B cell (primary cell): ENCODE results near the gene CLCC1. TPM values are rescaled to one million over a fixed set of nuclear protein-coding genes. Genes with fewer than 3 reads are reported as not detected.

Experiments used
- ATAC-seq: fragments of 200-7000 bp; cut with Tn5 transposase; one replicate; pipeline ENCODE4 v1.10.0; 2021; ENCODE audit warnings: low read depth, mild to moderate bottlenecking, moderate number of reproducible peaks, moderate library complexity
- CTCF ChIA-PET: fragments of 350-600 bp; sonication (Branson Sonifier 250); formaldehyde crosslinking; loops from one replicate; lab custom pipeline; 2021; ENCODE audit warnings: antibody characterized with exemption, inconsistent platforms; lab: Charles Lee
- POLR2A ChIA-PET: fragments of 350-600 bp; sonication (Branson Sonifier 250); formaldehyde crosslinking; loops from one replicate; lab custom pipeline; 2021; ENCODE audit warnings: antibody characterized with exemption; lab: Charles Lee
- DNase-seq: peaks from one replicate; pipeline ENCODE4 v3.0.0; 2013
- H2AFZ ChIP-seq: 2 replicates; pipeline ENCODE4 v1.6.1; 2012; ENCODE audit warnings: mild to moderate bottlenecking, low read depth, low read length; ENCODE audit not compliant: insufficient read depth, poor library complexity, severe bottlenecking
- H3K27ac ChIP-seq, 2 donors: 1 replicate in 1 of 2; 2 replicates in 1 of 2; pipeline ENCODE4 v1.5.1; 2012 to 2013; ENCODE audit warnings: low read length in 2 of 2, mild to moderate bottlenecking in 2 of 2, moderate library complexity in 1 of 2
- H3K27me3 ChIP-seq, 4 experiments: fragments of 200-600 bp in 1 of 4; sonication (generic) in 1 of 4; replicated peaks in 1 of 4; 1 replicate in 2 of 4; 2 replicates in 2 of 4; pipeline versions ENCODE4 v1.6.1 to v1.7.0; 2013 to 2016; ENCODE audit warnings: low read length in 3 of 4, mild to moderate bottlenecking in 2 of 4, mixed read lengths in 1 of 4, moderate library complexity in 1 of 4; ENCODE audit not compliant: insufficient read depth in 4 of 4, control insufficient read depth in 3 of 4; ENCODE audit errors: control extremely low read depth in 1 of 4
- H3K36me3 ChIP-seq, 2 experiments: replicated peaks in 1 of 2; 1 replicate in 1 of 2; 2 replicates in 1 of 2; pipeline versions ENCODE4 v1.6.1 to v1.7.1; 2013; ENCODE audit warnings: low read length in 1 of 2; ENCODE audit not compliant: insufficient read depth in 2 of 2, control insufficient read depth in 1 of 2; ENCODE audit errors: control extremely low read depth in 1 of 2, extremely low read depth in 1 of 2
- H3K4me1 ChIP-seq, 2 donors: fragments of 200-600 bp in 1 of 2; sonication (generic) in 1 of 2; 1 replicate in 1 of 2; 2 replicates in 1 of 2; pipeline versions ENCODE4 v1.5.1 to v1.6.1; 2013 to 2017; ENCODE audit warnings: low read length in 2 of 2; ENCODE audit not compliant: control insufficient read depth in 2 of 2, insufficient read depth in 2 of 2
- H3K4me2 ChIP-seq: replicated peaks from 2 replicates; pipeline ENCODE3; 2012; ENCODE audit warnings: mild to moderate bottlenecking, low read depth, low read length; ENCODE audit not compliant: poor library complexity, severe bottlenecking
- H3K4me3 ChIP-seq, 5 experiments: fragments of 200-600 bp in 1 of 5; sonication (generic) in 1 of 5; 1 replicate in 3 of 5; 2 replicates in 2 of 5; pipeline versions ENCODE4 v1.5.1 to v1.7.0; 2011 to 2016; ENCODE audit warnings: low read length in 4 of 5, mild to moderate bottlenecking in 4 of 5, low read depth in 2 of 5, control low read depth in 1 of 5, moderate library complexity in 1 of 5; ENCODE audit not compliant: insufficient read depth in 1 of 5; ENCODE audit errors: control extremely low read depth in 1 of 5, extremely low read depth in 1 of 5
- H3K79me2 ChIP-seq: fragments of 200-600 bp; sonication (generic); one replicate; pipeline ENCODE4 v1.6.0; 2016; ENCODE audit warnings: low read length; ENCODE audit not compliant: control insufficient read depth, insufficient read depth
- H3K9ac ChIP-seq: fragments of 200-600 bp; sonication (generic); 2 replicates; pipeline ENCODE4 v1.6.1; 2017; ENCODE audit warnings: mild to moderate bottlenecking, low read length, moderate library complexity
- H3K9me3 ChIP-seq, 3 donors: one replicate each; pipeline versions ENCODE4 v1.6.1 to v1.7.1; 2013; ENCODE audit warnings: low read length in 2 of 3; ENCODE audit not compliant: control insufficient read depth in 2 of 3, insufficient read depth in 1 of 3; ENCODE audit errors: control extremely low read depth in 1 of 3
- H4K20me1 ChIP-seq: 2 replicates; pipeline ENCODE4 v1.6.0; 2012; ENCODE audit warnings: mild to moderate bottlenecking, low read length; ENCODE audit not compliant: insufficient read depth, control insufficient read depth, poor library complexity, severe bottlenecking
- H3K27ac Mint-ChIP-seq: one replicate; pipeline ENCODE4 v1.8.0; 2021; ENCODE audit warnings: mixed read lengths
- H3K27me3 Mint-ChIP-seq: one replicate; pipeline ENCODE4 v1.8.0; 2021; ENCODE audit warnings: mixed read lengths
- H3K4me1 Mint-ChIP-seq: one replicate; pipeline ENCODE4 v1.8.0; 2021; ENCODE audit warnings: mixed read lengths
- H3K4me3 Mint-ChIP-seq: one replicate; pipeline ENCODE4 v1.8.0; 2021; ENCODE audit warnings: mixed read lengths
- H3K9me3 Mint-ChIP-seq: one replicate; pipeline ENCODE4 v1.8.0; 2022; ENCODE audit warnings: mixed read lengths; ENCODE audit not compliant: insufficient read depth
- EZH2 ChIP-seq: IDR thresholded peaks from 2 replicates; pipeline ENCODE4 v1.6.1; 2012; ENCODE audit warnings: borderline replicate concordance, low read depth, mild to moderate bottlenecking, moderate library complexity, low read length; ENCODE audit not compliant: insufficient read depth, poor library complexity, severe bottlenecking
- WGBS: methylation state at CpG from one replicate; pipeline ENCODE4 v1.1.5; 2013; ENCODE audit warnings: missing lambda C conversion rate; ENCODE audit not compliant: insufficient coverage; 5-methylcytosine and 5-hydroxymethylcytosine counted together
- intact Hi-C: fragments of 100-400 bp; cut with micrococcal nuclease; formaldehyde crosslinking; loops from one replicate; pipeline ENCODE4 v1.10.0; 2022
- polyA plus RNA-seq: library from polyadenylated mRNA; depleted of rRNA; stranded (reverse); fragments of >200 nt; gene quantifications from 2 replicates; pipeline ENCODE4 v1.2.3, GENCODE V29; 2012
- total RNA-seq, 2 donors: library from RNA; stranded (reverse); fragments of 120-200 nt in 1 of 2; gene quantifications; 1 replicate in 1 of 2; 2 replicates in 1 of 2; pipeline versions ENCODE4 v1.2.3 to v1.2.4, GENCODE V29; 2013 to 2022
- TF ChIP-seq, protein P1 (sequence below): fragments of 200-600 bp; IDR thresholded peaks from one replicate; pipeline ENCODE4 v1.8.0; 2022; ENCODE audit warnings: antibody characterized with exemption, mild to moderate bottlenecking

The CLCC1 gene
- total and polyA plus RNA-seq, 2 donors (not counting 1 experiment from before 2014, with no cell fraction given), result 6.5 to 26.9 TPM

DNA sequence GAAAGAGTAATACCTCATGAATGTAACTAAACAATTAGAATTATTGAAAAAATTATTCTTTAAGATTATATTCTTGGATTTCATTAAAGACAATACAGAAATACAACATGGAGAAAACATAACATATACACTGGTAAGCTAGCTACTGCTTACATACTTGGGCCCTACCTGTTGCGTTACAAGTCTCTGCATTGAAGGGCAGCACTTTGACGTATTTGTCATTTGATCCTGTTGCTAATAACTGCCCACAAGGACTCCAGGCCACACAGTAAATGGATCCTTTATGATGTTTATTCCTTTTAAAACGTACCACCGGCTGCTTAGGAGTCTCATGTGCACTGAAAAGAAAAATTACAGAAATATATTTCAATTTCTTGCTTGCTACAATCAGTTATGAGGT is 19.8 kb upstream of the CLCC1 start:
- CTCF ChIA-PET, result interaction anchor here (0.7 kb wide), 1 partner anchor 116 kb away, joined by 4 read pairs; no protein-coding TSS in a partner anchor
- H3K9ac ChIP-seq, result no peak overlapping the region
- ATAC-seq (no peak), DNase-seq (no peak)
- POLR2A ChIA-PET, result interaction anchor here (0.6 kb wide), 1 partner anchor 16 kb away, joined by 4 read pairs; no protein-coding TSS in a partner anchor
- no peaks in the 10 kb centered on the region for H3K27me3 ChIP-seq
- no peaks in the 10 kb centered on the region for H3K4me1 ChIP-seq
- intact Hi-C loops, result no loop called here
- no peak overlapping the region for H3K27ac ChIP-seq
- no peaks in the 10 kb centered on the region for H3K79me2 ChIP-seq
- peaks cover 3 to 14% of the 10 kb centered on the region in 2 experiments for H3K36me3 ChIP-seq
- Mint-ChIP-seq H3K4me3 (no peak overlapping the region), H3K9me3 (no peaks in the 10 kb centered on the region), H3K4me1 (no peaks in the 10 kb centered on the region), H3K27me3 (no peaks in the 10 kb centered on the region), H3K27ac (no peak overlapping the region)
- TF ChIP-seq, protein P1, sequence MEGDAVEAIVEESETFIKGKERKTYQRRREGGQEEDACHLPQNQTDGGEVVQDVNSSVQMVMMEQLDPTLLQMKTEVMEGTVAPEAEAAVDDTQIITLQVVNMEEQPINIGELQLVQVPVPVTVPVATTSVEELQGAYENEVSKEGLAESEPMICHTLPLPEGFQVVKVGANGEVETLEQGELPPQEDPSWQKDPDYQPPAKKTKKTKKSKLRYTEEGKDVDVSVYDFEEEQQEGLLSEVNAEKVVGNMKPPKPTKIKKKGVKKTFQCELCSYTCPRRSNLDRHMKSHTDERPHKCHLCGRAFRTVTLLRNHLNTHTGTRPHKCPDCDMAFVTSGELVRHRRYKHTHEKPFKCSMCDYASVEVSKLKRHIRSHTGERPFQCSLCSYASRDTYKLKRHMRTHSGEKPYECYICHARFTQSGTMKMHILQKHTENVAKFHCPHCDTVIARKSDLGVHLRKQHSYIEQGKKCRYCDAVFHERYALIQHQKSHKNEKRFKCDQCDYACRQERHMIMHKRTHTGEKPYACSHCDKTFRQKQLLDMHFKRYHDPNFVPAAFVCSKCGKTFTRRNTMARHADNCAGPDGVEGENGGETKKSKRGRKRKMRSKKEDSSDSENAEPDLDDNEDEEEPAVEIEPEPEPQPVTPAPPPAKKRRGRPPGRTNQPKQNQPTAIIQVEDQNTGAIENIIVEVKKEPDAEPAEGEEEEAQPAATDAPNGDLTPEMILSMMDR, result no peak
- no peak for TF ChIP-seq EZH2
- no peaks in the 10 kb centered on the region for H4K20me1 ChIP-seq
- no peak overlapping the region for H3K4me3 ChIP-seq
- H2AFZ ChIP-seq, result no peak overlapping the region
- WGBS, result 100% methylated on average over 2 of the region's 4 CpGs
- H3K9me3 ChIP-seq, result no peaks in the 10 kb centered on the region
- no peak overlapping the region for H3K4me2 ChIP-seq

DNA sequence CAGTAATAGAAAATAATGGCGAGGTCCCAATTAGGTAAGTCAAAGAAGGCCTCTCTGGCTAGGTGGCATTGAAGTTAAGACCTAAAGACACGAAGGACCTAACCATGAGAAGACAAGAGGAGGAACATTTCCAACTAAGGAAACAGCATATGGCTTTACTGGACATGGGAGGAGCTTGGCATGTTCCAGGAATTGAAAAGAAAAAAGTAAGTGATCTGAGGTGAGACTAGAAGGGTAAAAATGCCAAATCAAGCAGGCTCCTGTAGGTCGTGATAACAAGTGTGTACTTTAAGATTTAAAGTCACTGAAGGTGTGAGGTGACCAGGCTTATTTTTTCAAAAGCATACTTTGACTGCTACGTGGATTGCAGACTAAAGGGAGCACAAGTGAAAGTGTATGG is 13.4 kb upstream of the CLCC1 start:
- CTCF ChIA-PET, result no interaction called here
- TF ChIP-seq EZH2, result no peak
- TF ChIP-seq, protein P1, result no peak
- H3K27me3 Mint-ChIP-seq, result no peaks in the 10 kb centered on the region

More for the DNA sequence above, 13.4 kb upstream of the CLCC1 start:
- no peaks in the 10 kb centered on the region for H3K79me2 ChIP-seq
- H3K9me3 Mint-ChIP-seq, result no peaks in the 10 kb centered on the region
- H3K4me2 ChIP-seq, result no peak overlapping the region
- intact Hi-C loops, result no loop called here
- no peaks in the 10 kb centered on the region for H3K9me3 ChIP-seq
- DNase-seq, result no peak
- no peak overlapping the region for H3K27ac ChIP-seq
- ATAC-seq, result no peak
- H3K4me1 Mint-ChIP-seq, result no peaks in the 10 kb centered on the region
- H3K4me1 ChIP-seq, result no peaks in the 10 kb centered on the region
- no peaks in the 10 kb centered on the region for H3K27me3 ChIP-seq
- WGBS, result 95% methylated on average over 4 of the region's 4 CpGs
- peaks cover under 1 to 24% of the 10 kb centered on the region in 2 experiments for H3K36me3 ChIP-seq
- no peak overlapping the region for H3K27ac Mint-ChIP-seq
- POLR2A ChIA-PET, result no interaction called here
- H3K9ac ChIP-seq, result no peak overlapping the region
- H3K4me3 ChIP-seq, result no peak overlapping the region
- H3K4me3 Mint-ChIP-seq, result no peak overlapping the region
- no peak overlapping the region for H2AFZ ChIP-seq
- H4K20me1 ChIP-seq, result no peaks in the 10 kb centered on the region
